ENCODE results near the gene DPH1. TPM values are rescaled to one million over a fixed set of nuclear protein-coding genes. Genes with fewer than 3 reads are reported as not detected.
A peak's percentile ranks its signal among the peaks of the same experiment; 100 is the strongest.

The DPH1 gene
- total and polyA plus RNA-seq, 4 donors = 6.3 to 62.9 (median 32.5) TPM

- ATAC-seq (ENCODE audit: low FRiP score) (no peak), DNase-seq (no peak)
- 80 to 84% methylated on average over 10 of the region's 10 CpGs for WGBS, 2 donors
- Histone ChIP-seq H3K4me1 (ENCODE audit: control insufficient read depth in 1 of 2, insufficient read depth in 2 of 2, low read length in 2 of 2) (no peaks in the 10 kb centered on the region), H3K27ac (ENCODE audit: low read depth in 1 of 2, low read length in 2 of 2) (no peak overlapping the region), H3K9me3 (ENCODE audit: control insufficient read depth, low read length) (no peaks in the 10 kb centered on the region), H3K4me3 (ENCODE audit: low read length in 2 of 2) (no peak overlapping the region), H3K27me3 (ENCODE audit: control insufficient read depth in 1 of 2, insufficient read depth in 2 of 2, low read length in 1 of 2) (no peaks in the 10 kb centered on the region), H3K36me3 (ENCODE audit: control insufficient read depth in 1 of 2, insufficient read depth in 2 of 2, low read length in 1 of 2) (peaks cover 3% of the 10 kb centered on the region in 2 donors)
- intact Hi-C loops (cut with DNase I) = no loop called here
Observed at GRCh38 chr17:2074919-2075318, 45.0 kb downstream of the DPH1 start.

GRCh38 chr17:2075336-2076086 lies 45.6 kb downstream of the DPH1 start:
- H3K4me3 ChIP-seq (ENCODE audit: low read length in 2 of 2) = no peak overlapping the region
- intact Hi-C loops (cut with DNase I) = no loop called here
- H3K4me1 ChIP-seq (ENCODE audit: control insufficient read depth in 1 of 2, insufficient read depth in 2 of 2, low read length in 2 of 2) = no peaks in the 10 kb centered on the region
- WGBS, 2 donors = 82 to 84% methylated on average over 13 of the region's 13 CpGs
- H3K9me3 ChIP-seq (ENCODE audit: control insufficient read depth, low read length) = no peaks in the 10 kb centered on the region
- ATAC-seq (ENCODE audit: low FRiP score) (peak; percentile 64), DNase-seq (peak in 1 of 2 donors; percentile 63)
- H3K27ac ChIP-seq (ENCODE audit: low read depth in 1 of 2, low read length in 2 of 2) = no peak overlapping the region
- peaks cover 3% of the 10 kb centered on the region in 2 donors for H3K36me3 ChIP-seq (ENCODE audit: control insufficient read depth in 1 of 2, insufficient read depth in 2 of 2, low read length in 1 of 2)
- H3K27me3 ChIP-seq (ENCODE audit: control insufficient read depth in 1 of 2, insufficient read depth in 2 of 2, low read length in 1 of 2) = no peaks in the 10 kb centered on the region

- DNase-seq = no peak
- Histone ChIP-seq H3K27me3 (ENCODE audit: control insufficient read depth in 1 of 2, insufficient read depth in 2 of 2, low read length in 1 of 2) (no peaks in the 10 kb centered on the region), H3K36me3 (ENCODE audit: control insufficient read depth in 1 of 2, insufficient read depth in 2 of 2, low read length in 1 of 2) (peaks cover 3 to 7% of the 10 kb centered on the region in 2 donors), H3K4me3 (ENCODE audit: low read length in 2 of 2) (no peak overlapping the region), H3K27ac (ENCODE audit: low read depth in 1 of 2, low read length in 2 of 2) (no peak overlapping the region), H3K9me3 (ENCODE audit: control insufficient read depth, low read length) (no peaks in the 10 kb centered on the region), H3K4me1 (ENCODE audit: control insufficient read depth in 1 of 2, insufficient read depth in 2 of 2, low read length in 2 of 2) (no peaks in the 10 kb centered on the region)
- no peak for ATAC-seq (ENCODE audit: low FRiP score)
- intact Hi-C loops (cut with DNase I) = no loop called here
- WGBS, 2 donors = 72 to 74% methylated on average over 17 of the region's 17 CpGs
Observed at GRCh38 chr17:2076087-2076984, 46.4 kb downstream of the DPH1 start.

- no peaks in the 10 kb centered on the region for H3K9me3 ChIP-seq (ENCODE audit: control insufficient read depth, low read length)
- peaks cover 3 to 8% of the 10 kb centered on the region in 2 donors for H3K36me3 ChIP-seq (ENCODE audit: control insufficient read depth in 1 of 2, insufficient read depth in 2 of 2, low read length in 1 of 2)
- no peaks in the 10 kb centered on the region for H3K27me3 ChIP-seq (ENCODE audit: control insufficient read depth in 1 of 2, insufficient read depth in 2 of 2, low read length in 1 of 2)
- intact Hi-C loops (cut with DNase I) = no loop called here
- H3K4me1 ChIP-seq (ENCODE audit: control insufficient read depth in 1 of 2, insufficient read depth in 2 of 2, low read length in 2 of 2) = no peaks in the 10 kb centered on the region
- H3K4me3 ChIP-seq (ENCODE audit: low read length in 2 of 2) = no peak overlapping the region
- no peak overlapping the region for H3K27ac ChIP-seq (ENCODE audit: low read depth in 1 of 2, low read length in 2 of 2)
- ATAC-seq (ENCODE audit: low FRiP score) = no peak
- WGBS, 2 donors = 76 to 80% methylated on average over 8 of the region's 8 CpGs
- no peak for DNase-seq
Observed at GRCh38 chr17:2077040-2077439, 47.1 kb downstream of the DPH1 start.

GRCh38 chr17:2081564-2081963 lies 51.6 kb downstream of the DPH1 start:
- H3K4me1 ChIP-seq (ENCODE audit: control insufficient read depth in 1 of 2, insufficient read depth in 2 of 2, low read length in 2 of 2) = no peaks in the 10 kb centered on the region
- H3K27ac ChIP-seq (ENCODE audit: low read depth in 1 of 2, low read length in 2 of 2) = no peak overlapping the region
- no peak overlapping the region for H3K4me3 ChIP-seq (ENCODE audit: low read length in 2 of 2)
- no peak for ATAC-seq (ENCODE audit: low FRiP score)
- no peaks in the 10 kb centered on the region for H3K9me3 ChIP-seq (ENCODE audit: control insufficient read depth, low read length)
- DNase-seq = peak in 1 of 2 donors; percentile 51
- WGBS, 2 donors = 92 to 94% methylated on average over 9 of the region's 9 CpGs
- intact Hi-C loops (cut with DNase I) = no loop called here
- no peaks in the 10 kb centered on the region for H3K27me3 ChIP-seq (ENCODE audit: control insufficient read depth in 1 of 2, insufficient read depth in 2 of 2, low read length in 1 of 2)
- peaks cover 3 to 8% of the 10 kb centered on the region in 2 donors for H3K36me3 ChIP-seq (ENCODE audit: control insufficient read depth in 1 of 2, insufficient read depth in 2 of 2, low read length in 1 of 2)

GRCh38 chr17:2082003-2082781 lies 52.2 kb downstream of the DPH1 start:
- 77 to 82% methylated on average over 9 of the region's 9 CpGs for WGBS, 2 donors
- Histone ChIP-seq H3K36me3 (ENCODE audit: control insufficient read depth in 1 of 2, insufficient read depth in 2 of 2, low read length in 1 of 2) (peaks cover 3 to 8% of the 10 kb centered on the region in 2 donors), H3K4me3 (ENCODE audit: low read length in 2 of 2) (no peak overlapping the region), H3K4me1 (ENCODE audit: control insufficient read depth in 1 of 2, insufficient read depth in 2 of 2, low read length in 2 of 2) (no peaks in the 10 kb centered on the region), H3K9me3 (ENCODE audit: control insufficient read depth, low read length) (no peaks in the 10 kb centered on the region), H3K27me3 (ENCODE audit: control insufficient read depth in 1 of 2, insufficient read depth in 2 of 2, low read length in 1 of 2) (no peaks in the 10 kb centered on the region), H3K27ac (ENCODE audit: low read depth in 1 of 2, low read length in 2 of 2) (no peak overlapping the region)
- intact Hi-C loops (cut with DNase I) = no loop called here
- ATAC-seq (ENCODE audit: low FRiP score) (no peak), DNase-seq (no peak)

- intact Hi-C loops (cut with DNase I) = no loop called here
- WGBS, 2 donors = 70 to 71% methylated on average over 7 of the region's 7 CpGs
- Histone ChIP-seq H3K27me3 (ENCODE audit: control insufficient read depth in 1 of 2, insufficient read depth in 2 of 2, low read length in 1 of 2) (no peaks in the 10 kb centered on the region), H3K27ac (ENCODE audit: low read depth in 1 of 2, low read length in 2 of 2) (no peak overlapping the region), H3K4me3 (ENCODE audit: low read length in 2 of 2) (no peak overlapping the region), H3K4me1 (ENCODE audit: control insufficient read depth in 1 of 2, insufficient read depth in 2 of 2, low read length in 2 of 2) (no peaks in the 10 kb centered on the region), H3K36me3 (ENCODE audit: control insufficient read depth in 1 of 2, insufficient read depth in 2 of 2, low read length in 1 of 2) (peaks cover 0 to 5% of the 10 kb centered on the region in 2 donors), H3K9me3 (ENCODE audit: control insufficient read depth, low read length) (no peaks in the 10 kb centered on the region)
- DNase-seq (no peak), ATAC-seq (ENCODE audit: low FRiP score) (peak; percentile 9)
Observed at GRCh38 chr17:2083613-2084035, 53.7 kb downstream of the DPH1 start.

- Histone ChIP-seq H3K36me3 (ENCODE audit: control insufficient read depth in 1 of 2, insufficient read depth in 2 of 2, low read length in 1 of 2) (peaks cover 0 to 5% of the 10 kb centered on the region in 2 donors), H3K4me1 (ENCODE audit: control insufficient read depth in 1 of 2, insufficient read depth in 2 of 2, low read length in 2 of 2) (no peaks in the 10 kb centered on the region), H3K4me3 (ENCODE audit: low read length in 2 of 2) (no peak overlapping the region), H3K27me3 (ENCODE audit: control insufficient read depth in 1 of 2, insufficient read depth in 2 of 2, low read length in 1 of 2) (no peaks in the 10 kb centered on the region), H3K9me3 (ENCODE audit: control insufficient read depth, low read length) (no peaks in the 10 kb centered on the region), H3K27ac (ENCODE audit: low read depth in 1 of 2, low read length in 2 of 2) (no peak overlapping the region)
- WGBS, 2 donors = 71 to 82% methylated on average over 8 of the region's 8 CpGs
- ATAC-seq (ENCODE audit: low FRiP score) (peak; percentile 58), DNase-seq (no peak)
- intact Hi-C loops (cut with DNase I) = no loop called here
Observed at GRCh38 chr17:2084036-2084765, 54.2 kb downstream of the DPH1 start.

Data from aorta (tissue), 5 donors.